ENCODE data around the gene FEN1. TPM values are rescaled to one million over a fixed set of nuclear protein-coding genes. Genes with fewer than 3 reads are reported as not detected.
A peak's percentile ranks its signal among the peaks of the same experiment; 100 is the strongest.

The FEN1 gene
- total and polyA plus RNA-seq, 2 donors from 2014 or later = 8.5 to 8.8 TPM

GRCh38 chr11:61830237-61831105 lies 37.8 kb downstream of the FEN1 start:
- Histone ChIP-seq H3K27me3 (ENCODE audit: control insufficient read depth, insufficient read depth, low read length) (no peaks in the 10 kb centered on the region), H3K9ac (ENCODE audit: low read length in 3 of 3) (peak overlapping the region in 1 of 3 donors; percentile 8), H3K27ac (ENCODE audit: low read depth in 2 of 2, low read length in 2 of 2) (peak overlapping the region; percentile 58 to 80), H3K4me1 (ENCODE audit: control insufficient read depth in 2 of 3, insufficient read depth in 2 of 3, low read depth in 1 of 3, low read length in 3 of 3) (peaks cover 0 to 32% (median 20%) of the 10 kb centered on the region in 3 donors), H3K36me3 (ENCODE audit: control insufficient read depth in 2 of 3, insufficient read depth in 3 of 3, low read length in 3 of 3) (no peaks in the 10 kb centered on the region), H3K9me3 (ENCODE audit: control insufficient read depth in 2 of 3, insufficient read depth in 1 of 3, low read length in 3 of 3) (no peaks in the 10 kb centered on the region), H3K4me3 (ENCODE audit: low read length in 3 of 3) (peak overlapping the region in 2 of 3 donors; percentile 15)
- no peak for FAIRE-seq
- DNase-seq = peak in 2 of 5 donors; percentile 43 to 44
- TF ChIP-seq, protein P1, sequence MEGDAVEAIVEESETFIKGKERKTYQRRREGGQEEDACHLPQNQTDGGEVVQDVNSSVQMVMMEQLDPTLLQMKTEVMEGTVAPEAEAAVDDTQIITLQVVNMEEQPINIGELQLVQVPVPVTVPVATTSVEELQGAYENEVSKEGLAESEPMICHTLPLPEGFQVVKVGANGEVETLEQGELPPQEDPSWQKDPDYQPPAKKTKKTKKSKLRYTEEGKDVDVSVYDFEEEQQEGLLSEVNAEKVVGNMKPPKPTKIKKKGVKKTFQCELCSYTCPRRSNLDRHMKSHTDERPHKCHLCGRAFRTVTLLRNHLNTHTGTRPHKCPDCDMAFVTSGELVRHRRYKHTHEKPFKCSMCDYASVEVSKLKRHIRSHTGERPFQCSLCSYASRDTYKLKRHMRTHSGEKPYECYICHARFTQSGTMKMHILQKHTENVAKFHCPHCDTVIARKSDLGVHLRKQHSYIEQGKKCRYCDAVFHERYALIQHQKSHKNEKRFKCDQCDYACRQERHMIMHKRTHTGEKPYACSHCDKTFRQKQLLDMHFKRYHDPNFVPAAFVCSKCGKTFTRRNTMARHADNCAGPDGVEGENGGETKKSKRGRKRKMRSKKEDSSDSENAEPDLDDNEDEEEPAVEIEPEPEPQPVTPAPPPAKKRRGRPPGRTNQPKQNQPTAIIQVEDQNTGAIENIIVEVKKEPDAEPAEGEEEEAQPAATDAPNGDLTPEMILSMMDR (IDR thresholded peaks at IDR 0.05; ENCODE audit: borderline replicate concordance, extremely low read depth, insufficient read depth) = no peak
- intact Hi-C loops (cut with DNase I) = no loop called here

DNA sequence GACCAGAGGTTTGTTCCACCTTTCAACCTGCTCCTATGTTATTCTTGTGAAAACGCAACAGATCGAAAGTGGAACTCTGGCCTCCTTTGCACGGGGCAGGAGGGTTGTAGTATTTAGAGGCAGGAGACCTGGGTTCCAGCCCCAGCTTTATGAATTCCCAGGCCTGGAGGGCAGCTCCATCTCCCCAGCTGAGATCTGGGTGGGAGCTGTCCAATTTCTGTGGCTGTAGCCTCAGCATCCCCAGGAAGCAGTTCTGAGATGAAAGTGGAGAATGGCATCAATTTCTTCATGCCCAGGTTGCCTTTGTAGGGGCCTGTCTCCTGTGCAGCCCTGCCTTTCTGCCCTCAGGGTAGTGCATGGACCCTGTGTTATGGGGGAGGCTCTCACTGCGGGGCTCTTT lies 39.5 kb downstream of the FEN1 start:
- intact Hi-C loops (cut with DNase I) = no loop called here
- Histone ChIP-seq H3K4me1 (ENCODE audit: control insufficient read depth in 2 of 3, insufficient read depth in 2 of 3, low read depth in 1 of 3, low read length in 3 of 3) (peaks cover 0 to 32% (median 20%) of the 10 kb centered on the region in 3 donors), H3K9ac (ENCODE audit: low read length in 3 of 3) (no peak overlapping the region), H3K27me3 (ENCODE audit: control insufficient read depth, insufficient read depth, low read length) (no peaks in the 10 kb centered on the region), H3K9me3 (ENCODE audit: control insufficient read depth in 2 of 3, insufficient read depth in 1 of 3, low read length in 3 of 3) (no peaks in the 10 kb centered on the region), H3K4me3 (ENCODE audit: low read length in 3 of 3) (no peak overlapping the region), H3K36me3 (ENCODE audit: control insufficient read depth in 2 of 3, insufficient read depth in 3 of 3, low read length in 3 of 3) (no peaks in the 10 kb centered on the region), H3K27ac (ENCODE audit: low read depth in 2 of 2, low read length in 2 of 2) (no peak overlapping the region)
- no peak for DNase-seq
- TF ChIP-seq, protein P1 (IDR thresholded peaks at IDR 0.05; ENCODE audit: borderline replicate concordance, extremely low read depth, insufficient read depth) = no peak
- FAIRE-seq = no peak

- Histone ChIP-seq H3K9ac (ENCODE audit: low read length in 3 of 3) (no peak overlapping the region), H3K4me1 (ENCODE audit: control insufficient read depth in 2 of 3, insufficient read depth in 2 of 3, low read depth in 1 of 3, low read length in 3 of 3) (peaks cover 0 to 32% (median 20%) of the 10 kb centered on the region in 3 donors), H3K9me3 (ENCODE audit: control insufficient read depth in 2 of 3, insufficient read depth in 1 of 3, low read length in 3 of 3) (no peaks in the 10 kb centered on the region), H3K36me3 (ENCODE audit: control insufficient read depth in 2 of 3, insufficient read depth in 3 of 3, low read length in 3 of 3) (no peaks in the 10 kb centered on the region), H3K27ac (ENCODE audit: low read depth in 2 of 2, low read length in 2 of 2) (no peak overlapping the region), H3K27me3 (ENCODE audit: control insufficient read depth, insufficient read depth, low read length) (no peaks in the 10 kb centered on the region), H3K4me3 (ENCODE audit: low read length in 3 of 3) (no peak overlapping the region)
- TF ChIP-seq, protein P1 (IDR thresholded peaks at IDR 0.05; ENCODE audit: borderline replicate concordance, extremely low read depth, insufficient read depth) = no peak
- FAIRE-seq (no peak), DNase-seq (peak in 1 of 5 donors; percentile 48)
- intact Hi-C loops (cut with DNase I) = no loop called here
These were observed 40.0 kb downstream of the FEN1 start for GRCh38 chr11:61832754-61833153.

Measured in kidney (tissue), 14 donors.